Midbrain (tissue), 1 donor: ENCODE results near the gene TNIK.
A peak's percentile ranks its signal among the peaks of the same experiment; 100 is the strongest.
"Not testable (repeated sequence)": the region's sequence is repeated elsewhere in the genome, so short reads cannot be mapped to it uniquely, and the experiment has no call there.

Source experiments
- DNase-seq: peaks from one replicate; lab custom pipeline; 2025; lab: John Stamatoyannopoulos, UW

TNIK gene

DNA sequence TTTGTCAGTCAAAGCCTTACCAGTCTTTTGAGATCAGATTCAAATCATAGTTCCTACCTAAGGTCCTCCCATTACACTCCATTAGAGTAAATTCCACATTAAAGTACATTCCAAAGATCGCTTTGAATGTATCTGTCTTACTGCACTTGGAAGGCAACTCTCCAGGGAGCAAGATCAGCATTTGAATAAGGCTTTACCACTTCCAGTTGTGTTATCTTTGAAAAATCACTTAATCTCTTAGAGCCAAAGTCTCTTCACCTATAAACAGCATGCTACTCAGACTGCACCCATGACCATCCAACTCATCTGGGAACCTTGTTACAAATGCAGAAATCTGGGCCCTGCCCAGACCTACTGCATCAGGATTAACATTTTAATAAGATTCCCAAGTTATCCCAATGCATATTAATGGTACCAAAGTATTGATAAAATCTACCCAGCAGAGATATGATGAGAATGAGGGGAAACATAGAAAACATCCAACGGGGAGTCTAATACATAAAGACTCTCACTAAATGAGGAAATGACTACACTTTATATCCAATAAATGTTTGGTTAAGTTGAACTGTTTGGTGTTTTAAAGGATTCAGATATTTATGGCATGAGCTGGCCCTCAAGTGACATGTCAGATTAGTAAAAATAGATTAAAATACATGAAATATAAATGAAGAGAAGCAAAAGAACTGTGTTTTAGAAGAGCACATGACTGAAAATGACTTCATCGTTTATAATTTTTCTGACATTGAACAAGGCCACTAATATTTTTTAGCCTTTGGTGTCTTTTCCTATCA is 75.9 kb downstream of the TNIK start:
- no peak for DNase-seq

- peak; percentile 60 for DNase-seq
Measured at GRCh38 chr3:171383206-171384018, 76.8 kb downstream of the TNIK start.

DNA sequence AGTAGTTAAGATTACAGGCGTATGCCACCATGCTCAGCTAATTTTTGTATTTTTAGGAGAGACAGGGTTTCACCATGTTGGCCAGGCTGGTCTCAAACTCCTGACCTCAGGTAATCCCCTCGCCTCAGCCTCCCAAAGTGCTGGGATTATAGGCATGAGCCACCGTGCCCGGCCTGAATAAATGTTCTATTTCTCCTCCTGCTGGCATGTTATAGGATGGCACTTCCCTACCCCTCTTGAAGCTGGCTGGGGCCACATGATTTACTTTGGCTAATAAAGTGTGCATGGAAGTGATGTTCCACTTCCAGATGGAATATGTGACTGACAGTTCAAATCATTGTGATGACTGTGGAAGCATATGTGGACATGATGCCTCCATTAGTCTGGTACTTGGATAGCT is 77.9 kb downstream of the TNIK start:
- not testable (repeated sequence) for DNase-seq

DNA sequence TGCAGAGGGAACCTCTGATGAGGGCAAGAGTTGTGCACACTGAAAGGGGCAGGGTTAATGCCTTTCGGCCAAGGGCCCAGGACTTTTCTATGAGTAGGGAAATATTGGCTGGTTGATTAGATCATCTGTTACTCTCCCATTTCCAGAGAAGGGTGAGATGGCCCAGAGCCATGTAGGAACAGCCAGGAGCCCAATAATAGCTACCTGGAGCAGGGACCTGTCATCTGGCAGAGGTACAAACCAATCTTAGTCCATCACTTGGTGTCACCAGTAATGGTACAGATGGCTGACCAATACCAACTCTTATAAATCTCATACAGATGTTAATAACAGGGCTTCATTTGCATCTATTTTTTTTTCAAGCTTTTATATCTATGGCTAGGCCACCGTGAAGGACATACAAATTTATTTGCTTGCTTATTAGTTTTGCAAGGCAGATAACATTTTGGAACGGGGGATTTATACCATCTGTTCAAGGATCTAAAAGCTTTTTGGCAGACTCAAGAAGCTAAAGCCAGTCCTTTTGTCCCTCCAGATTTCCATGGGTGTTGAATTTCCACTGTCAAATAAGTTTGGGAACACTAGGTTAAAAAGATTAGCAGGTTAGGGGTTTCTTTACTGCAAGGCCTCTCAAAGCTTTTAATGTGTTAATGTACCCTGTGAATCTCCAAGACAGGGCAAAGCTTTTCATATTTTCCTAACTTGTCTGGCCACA is 79.3 kb downstream of the TNIK start:
- no peak for DNase-seq

DNA sequence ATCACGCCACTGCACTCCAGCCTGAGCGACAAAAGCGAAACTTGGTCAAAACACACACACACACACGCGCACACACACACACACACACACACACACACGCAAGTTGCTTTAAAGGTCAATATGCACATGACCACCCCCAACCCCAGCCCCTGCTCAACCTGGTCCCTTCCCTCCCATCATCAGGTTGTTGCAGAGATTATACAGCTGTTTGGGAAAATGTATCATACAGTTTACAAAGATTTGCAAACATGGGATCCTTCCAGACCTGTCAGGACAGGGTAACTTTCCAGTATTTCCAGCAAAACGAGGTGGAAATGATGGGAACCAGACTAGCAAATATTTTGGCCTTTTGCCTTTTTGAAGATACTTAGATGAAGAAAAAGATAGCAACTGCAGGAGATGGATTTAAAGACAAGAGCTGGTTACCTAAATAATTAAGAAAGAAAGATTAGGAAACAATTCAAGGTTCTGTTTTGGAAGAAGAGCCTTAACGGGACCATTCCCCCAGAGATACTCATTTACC is 80.2 kb downstream of the TNIK start:
- DNase-seq, result no peak

- DNase-seq, result no peak
Measured at GRCh38 chr3:171379281-171379680, 80.9 kb downstream of the TNIK start.

- no peak for DNase-seq
Measured at GRCh38 chr3:171378586-171378985, 81.6 kb downstream of the TNIK start.

- DNase-seq, result no peak
Measured at GRCh38 chr3:171377859-171378258, 82.3 kb downstream of the TNIK start.

GRCh38 chr3:171376596-171376947 is 83.6 kb downstream of the TNIK start:
- no peak for DNase-seq

- peak; percentile 33 for DNase-seq
Measured at GRCh38 chr3:171375666-171376595, 84.3 kb downstream of the TNIK start.

DNA sequence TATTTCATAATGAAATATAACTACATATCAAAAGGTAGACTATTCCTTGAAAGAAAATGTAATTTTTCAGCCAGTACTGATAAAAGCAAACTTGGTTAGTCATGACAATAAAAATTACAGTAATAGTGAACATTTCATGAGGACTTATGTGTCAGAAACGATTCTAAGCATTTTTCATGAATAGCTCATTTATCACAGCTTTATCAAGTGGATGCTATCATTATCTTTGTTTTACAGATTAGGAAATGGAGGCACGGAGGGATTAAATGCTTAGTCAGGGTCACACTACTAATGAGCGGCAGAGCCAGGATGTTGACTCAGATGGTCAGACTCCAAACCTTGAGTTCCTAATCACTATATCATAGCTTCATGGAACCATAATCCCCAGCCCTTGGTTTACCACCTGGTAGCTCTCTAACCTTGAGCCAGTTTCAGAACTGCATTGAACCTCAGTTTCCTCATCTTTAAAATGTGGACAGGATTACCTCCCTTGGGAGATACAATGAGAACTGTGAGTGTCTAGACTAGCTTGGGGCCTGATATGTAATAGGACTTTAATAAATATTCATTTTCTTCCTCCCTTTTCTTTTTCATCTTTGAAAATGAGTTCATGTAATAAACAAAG is 85.4 kb downstream of the TNIK start:
- DNase-seq, result no peak

DNA sequence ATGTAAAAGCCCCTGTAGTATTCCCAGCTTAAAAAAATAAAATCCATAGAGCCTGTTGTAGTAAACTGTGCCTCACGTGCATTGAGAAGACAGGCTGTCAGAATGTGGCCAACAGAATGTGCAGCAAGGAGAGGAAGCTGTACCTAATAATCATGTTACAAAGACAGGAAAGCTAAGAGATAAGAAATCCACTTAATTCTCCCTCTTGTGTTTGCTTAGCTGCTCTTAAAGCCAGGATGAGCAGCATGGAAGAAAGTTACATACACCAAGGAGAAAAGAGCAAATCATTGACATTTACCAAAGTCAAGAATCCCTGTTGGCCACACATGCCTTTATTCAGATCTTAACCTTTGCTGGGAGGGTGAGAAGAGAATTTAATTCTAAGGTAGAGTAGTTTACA is 85.9 kb downstream of the TNIK start:
- DNase-seq, result no peak

GRCh38 chr3:171373711-171374110 is 86.5 kb downstream of the TNIK start:
- no peak for DNase-seq

GRCh38 chr3:171372694-171373093 is 87.5 kb downstream of the TNIK start:
- no peak for DNase-seq

DNA sequence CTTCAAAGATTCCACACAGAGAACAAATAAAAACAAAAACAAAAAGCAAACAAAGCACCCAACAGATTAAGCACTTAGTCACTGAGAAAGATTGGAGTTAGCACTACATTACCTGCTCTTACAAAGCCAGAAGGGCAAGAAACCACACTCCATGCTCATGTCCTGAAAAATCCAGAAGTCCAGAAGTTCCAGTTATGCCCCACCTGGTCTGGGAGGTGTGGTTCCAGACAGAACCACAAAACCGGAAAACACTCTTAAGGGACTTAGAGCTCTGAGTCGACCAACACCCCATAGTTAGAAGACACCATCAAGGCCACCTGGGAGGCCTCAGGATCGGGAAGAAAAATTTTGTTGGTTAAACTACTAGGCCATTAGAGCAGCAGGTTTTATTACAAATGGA is 88.9 kb downstream of the TNIK start:
- DNase-seq, result no peak

- no peak for DNase-seq
Measured at GRCh38 chr3:171369156-171369555, 91.0 kb downstream of the TNIK start.

DNA sequence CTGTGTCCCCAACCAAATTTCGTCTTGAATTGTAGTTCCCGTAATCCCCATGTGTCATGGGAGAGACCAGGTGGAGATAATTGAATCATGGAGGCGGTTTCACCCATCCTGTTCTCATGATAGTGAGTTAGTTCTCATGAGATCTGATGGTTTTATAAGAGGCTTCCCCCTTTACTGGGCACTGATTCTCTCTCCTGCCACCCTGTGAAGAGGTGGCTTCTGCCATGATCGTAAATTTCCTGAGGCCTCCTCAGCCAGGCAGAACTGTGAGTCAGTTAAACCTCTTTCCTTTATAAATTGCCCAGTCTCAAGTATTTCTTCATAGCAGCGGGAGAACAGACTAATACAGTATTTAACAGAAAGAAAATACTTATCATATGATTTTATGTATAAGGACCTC is 93.5 kb downstream of the TNIK start:
- not testable (repeated sequence) for DNase-seq

DNA sequence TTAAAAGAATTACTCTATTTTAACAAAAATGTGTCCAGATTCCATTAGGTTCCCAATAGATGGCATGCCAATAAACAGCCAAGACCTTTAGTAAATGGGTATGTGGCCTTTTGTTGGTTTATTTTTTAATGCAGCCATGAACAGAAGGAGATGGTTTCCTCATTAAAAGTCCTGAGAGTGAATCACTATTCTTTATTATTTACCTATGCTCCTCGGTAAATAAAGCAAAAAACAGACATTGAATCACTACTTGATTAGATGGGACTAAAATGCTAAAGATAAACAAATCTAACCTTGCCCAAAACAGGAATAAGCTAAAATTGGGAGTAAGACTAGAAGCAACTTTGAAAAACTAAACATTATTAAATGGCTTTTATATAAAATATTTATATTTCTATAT is 94.2 kb downstream of the TNIK start:
- DNase-seq, result no peak

GRCh38 chr3:171365489-171365888 is 94.7 kb downstream of the TNIK start:
- no peak for DNase-seq

- DNase-seq, result no peak
Measured at GRCh38 chr3:171364500-171364899, 95.7 kb downstream of the TNIK start.

DNA sequence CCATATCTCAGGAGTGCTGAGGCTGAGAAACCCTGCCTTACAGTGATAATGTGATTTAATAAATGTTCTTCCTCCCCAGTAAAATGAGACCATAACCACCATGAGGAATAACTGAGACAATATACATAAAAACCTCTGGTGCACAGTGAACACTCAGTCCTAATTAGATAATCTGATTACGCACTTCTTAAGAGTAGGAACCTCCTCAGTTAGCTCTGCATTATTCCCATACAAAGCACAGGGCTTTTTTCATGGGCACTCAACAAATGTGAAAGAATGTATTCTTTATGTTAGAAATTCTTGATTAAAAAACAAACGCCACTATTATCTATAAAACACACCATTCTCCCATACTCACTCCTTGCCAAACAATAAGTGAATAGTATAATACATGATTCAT is 97.0 kb downstream of the TNIK start:
- DNase-seq, result no peak
